Measurements from ENCODE around the gene ENTREP1.

DNA sequence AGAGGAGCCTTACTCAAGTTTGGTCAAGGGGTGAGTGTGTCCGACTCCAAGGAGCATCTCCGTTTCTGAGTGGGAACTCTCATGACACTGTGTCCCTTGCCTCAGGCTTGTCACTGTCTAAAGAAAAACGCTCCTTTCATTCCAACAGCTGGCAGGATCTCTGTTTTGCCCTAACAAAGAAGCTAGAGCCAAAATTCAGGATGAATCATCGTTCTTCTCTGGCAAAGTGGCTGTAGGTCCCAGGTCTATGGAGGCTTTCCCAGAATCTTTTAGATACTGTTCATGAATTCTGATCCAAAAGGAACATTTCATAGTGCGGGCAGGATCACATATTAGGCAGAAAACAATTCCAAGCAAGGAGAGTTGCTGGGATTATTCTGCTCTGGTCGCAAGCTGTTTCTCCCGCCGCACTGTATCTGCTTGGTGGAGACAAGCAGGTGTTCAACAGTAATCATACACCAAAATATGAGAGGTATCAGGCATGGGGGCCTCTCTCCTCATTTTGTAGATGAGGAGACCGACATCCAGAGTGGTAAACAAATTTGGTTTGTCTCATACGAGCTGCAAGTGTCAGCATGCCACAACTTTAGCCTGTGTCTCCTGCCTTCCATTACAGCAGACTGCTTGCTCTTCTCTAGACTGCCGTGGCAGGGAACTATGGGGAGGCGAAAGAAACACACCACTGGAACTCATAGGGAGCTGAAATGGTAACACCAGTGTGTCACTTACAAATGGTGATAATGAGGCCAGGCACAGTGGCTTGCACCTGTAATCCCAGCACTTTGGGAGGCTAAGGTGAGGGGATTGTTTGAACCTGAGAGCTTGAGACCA, 72.6 kb downstream of the ENTREP1 start:
- TF ChIP-seq CTCF (IDR thresholded peaks at IDR 0.05), result no peak
- TF ChIP-seq, protein P1, sequence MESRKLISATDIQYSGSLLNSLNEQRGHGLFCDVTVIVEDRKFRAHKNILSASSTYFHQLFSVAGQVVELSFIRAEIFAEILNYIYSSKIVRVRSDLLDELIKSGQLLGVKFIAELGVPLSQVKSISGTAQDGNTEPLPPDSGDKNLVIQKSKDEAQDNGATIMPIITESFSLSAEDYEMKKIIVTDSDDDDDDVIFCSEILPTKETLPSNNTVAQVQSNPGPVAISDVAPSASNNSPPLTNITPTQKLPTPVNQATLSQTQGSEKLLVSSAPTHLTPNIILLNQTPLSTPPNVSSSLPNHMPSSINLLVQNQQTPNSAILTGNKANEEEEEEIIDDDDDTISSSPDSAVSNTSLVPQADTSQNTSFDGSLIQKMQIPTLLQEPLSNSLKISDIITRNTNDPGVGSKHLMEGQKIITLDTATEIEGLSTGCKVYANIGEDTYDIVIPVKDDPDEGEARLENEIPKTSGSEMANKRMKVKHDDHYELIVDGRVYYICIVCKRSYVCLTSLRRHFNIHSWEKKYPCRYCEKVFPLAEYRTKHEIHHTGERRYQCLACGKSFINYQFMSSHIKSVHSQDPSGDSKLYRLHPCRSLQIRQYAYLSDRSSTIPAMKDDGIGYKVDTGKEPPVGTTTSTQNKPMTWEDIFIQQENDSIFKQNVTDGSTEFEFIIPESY (IDR thresholded peaks at IDR 0.05; ENCODE audit: borderline replicate concordance, low read depth), result no peak
